ENCODE measurements around the gene RSPH1.

RSPH1 gene

GRCh38 chr21:42496120-42496838 is at the start of gene RSPH1:
Gene RSPH1 (minus strand): TSS chr21:42496224. CDS start chr21:42496186, 38 bp downstream.
- peak; percentile 99 for DNase-seq

DNA sequence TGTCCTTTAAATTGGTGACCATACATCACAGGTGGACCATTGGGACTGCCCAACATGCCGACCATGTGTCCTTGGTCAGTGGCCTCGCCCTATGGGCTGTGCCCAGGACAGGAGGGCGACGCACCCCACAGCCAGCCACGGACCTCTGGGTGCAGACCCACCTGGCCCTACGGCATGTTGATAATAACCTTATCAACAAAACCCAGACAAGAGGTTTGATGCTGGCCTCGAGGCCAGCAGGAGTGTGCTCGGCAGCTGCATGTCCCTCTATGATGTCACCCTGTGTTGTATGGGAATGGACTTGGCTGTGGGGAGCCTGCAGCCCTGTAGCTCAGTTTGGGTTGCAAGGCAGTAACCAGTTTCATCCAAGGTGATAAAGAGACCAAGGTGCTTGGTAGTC is 49.7 kb upstream of the RSPH1 start:
- no peak for DNase-seq

DNA sequence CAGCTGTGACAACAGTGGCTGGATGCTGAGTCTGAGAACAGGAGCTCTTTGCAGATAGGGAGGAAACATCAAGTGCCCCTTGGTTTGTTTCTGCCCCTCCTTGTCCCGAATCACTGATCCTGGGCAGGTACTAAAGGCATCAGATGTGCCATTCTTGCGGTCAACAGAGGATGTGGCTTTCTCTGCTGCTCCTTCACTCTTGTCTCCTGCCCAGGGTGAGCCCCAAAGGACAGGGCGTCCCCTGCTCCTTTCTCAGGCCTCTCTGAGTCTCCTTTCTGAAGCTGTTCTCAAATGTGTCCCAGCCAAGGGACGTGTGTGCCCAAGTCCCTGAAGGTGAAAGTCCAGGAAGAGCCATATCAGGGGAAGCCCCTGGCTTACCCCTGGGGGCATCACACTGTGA is 49.3 kb upstream of the RSPH1 start:
- DNase-seq: no peak

GRCh38 chr21:42544544-42544943 is 48.5 kb upstream of the RSPH1 start:
- DNase-seq: no peak

DNA sequence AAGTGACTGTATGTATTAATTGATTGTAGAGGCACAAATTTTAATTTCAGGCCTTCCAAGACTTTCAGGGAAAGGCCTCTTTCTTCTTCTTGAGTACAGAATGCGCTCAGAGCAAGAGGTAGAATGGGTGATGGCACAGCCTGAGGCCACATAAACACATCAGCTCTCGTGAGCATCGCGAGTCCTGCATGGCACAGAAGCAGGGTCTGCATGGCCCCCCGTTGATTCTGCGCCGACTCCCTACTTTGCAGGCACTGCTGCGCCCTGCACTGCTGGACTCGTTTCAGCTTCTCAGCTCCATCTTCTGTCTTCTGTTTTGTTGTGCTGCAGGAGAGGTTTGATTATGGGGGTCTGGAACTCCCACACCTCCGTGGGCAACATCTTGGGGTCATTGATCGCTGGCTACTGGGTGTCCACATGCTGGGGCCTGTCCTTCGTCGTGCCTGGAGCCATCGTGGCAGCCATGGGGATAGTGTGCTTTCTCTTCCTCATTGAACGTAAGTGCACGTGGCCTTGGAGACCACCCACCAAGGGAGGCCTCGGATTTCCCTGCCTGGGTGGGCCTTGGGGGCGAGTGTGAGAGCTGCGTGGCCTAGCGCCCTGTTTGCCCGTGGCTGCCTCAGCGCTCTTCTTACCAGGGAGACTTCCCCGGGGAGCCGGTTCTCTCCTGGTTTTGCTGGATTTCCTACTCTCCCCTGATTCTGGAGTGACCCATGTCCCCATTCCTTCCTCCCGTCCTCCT is 47.3 kb upstream of the RSPH1 start:
- DNase-seq: no peak

DNA sequence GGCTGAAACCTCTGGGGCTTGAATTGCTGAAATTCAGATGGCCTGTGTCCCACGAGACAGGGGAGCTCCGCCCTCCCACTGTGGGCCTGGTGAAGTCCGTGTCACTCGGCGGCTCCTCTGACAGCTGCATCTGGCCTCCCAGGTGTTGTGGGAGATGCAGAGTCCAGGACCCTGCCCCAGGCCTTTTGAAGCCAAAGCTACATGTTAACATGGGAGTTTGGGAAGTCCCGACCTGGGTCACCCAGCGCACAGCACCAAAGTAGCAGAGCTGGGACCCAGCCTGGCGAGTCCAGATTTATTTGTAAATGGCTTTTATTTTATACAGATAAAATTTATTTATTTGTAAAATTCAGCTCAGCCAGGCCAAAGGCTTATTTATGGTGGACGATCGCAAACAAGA is 46.6 kb upstream of the RSPH1 start:
- DNase-seq: no peak

DNA sequence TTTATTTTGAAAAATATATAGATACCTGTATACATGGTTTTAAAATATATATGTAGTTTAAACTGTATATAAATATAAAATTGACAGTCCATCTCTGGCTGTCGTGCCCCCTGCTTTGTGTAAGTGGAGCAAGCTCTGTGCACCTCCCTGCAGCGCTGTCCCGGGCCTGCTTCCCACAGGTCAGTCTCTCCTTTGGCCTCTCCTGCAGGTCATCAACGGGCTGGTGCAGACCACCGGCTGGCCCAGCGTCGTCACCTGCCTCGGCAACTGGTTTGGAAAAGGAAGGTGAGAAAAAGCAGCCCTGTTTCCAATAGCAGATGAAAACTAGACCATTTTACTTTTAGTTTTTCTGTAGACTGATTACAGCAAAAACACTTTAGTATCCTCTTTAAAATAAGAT is 46.2 kb upstream of the RSPH1 start:
- DNase-seq: no peak

DNA sequence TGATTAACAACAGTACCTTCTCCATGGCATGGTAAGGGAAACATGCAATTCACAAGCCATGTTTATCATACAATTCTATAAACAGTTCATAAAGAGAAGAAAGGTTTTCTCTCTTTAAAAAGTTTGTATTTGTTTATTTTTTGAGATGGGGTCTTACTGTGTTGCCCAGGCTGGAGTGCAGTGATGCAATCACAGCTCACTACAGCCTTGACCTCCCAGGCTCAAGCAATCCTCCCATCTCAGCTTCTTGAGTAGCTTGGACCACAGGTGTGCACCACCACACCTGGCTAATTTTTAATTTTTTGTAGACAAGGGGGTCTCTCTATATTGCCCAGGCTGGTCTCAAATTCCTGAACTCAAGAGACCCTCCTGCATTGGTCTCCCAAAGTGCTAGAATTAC is 45.6 kb upstream of the RSPH1 start:
- no peak for DNase-seq

DNA sequence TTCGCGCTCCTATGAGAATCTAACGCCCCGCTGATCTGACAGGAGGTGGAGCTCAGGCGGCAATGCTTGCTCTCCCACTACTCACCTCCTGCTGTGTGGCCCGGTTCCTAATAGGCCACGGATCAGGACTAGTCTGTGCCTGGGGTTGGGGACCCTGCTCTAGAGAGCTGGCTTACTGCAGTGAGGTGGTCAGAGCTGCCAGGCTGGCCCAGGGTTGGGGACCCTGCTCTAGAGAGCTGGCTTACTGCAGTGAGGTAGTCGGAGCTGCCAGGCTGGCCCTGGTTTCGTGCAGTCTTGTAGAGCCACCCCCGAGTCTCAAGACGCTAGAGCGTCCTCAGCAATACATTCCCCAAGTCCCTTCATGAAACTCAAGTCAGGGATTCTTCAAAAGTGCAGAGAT is 45.1 kb upstream of the RSPH1 start:
- no peak for DNase-seq

GRCh38 chr21:42540396-42540795 is 44.4 kb upstream of the RSPH1 start:
- no peak for DNase-seq

DNA sequence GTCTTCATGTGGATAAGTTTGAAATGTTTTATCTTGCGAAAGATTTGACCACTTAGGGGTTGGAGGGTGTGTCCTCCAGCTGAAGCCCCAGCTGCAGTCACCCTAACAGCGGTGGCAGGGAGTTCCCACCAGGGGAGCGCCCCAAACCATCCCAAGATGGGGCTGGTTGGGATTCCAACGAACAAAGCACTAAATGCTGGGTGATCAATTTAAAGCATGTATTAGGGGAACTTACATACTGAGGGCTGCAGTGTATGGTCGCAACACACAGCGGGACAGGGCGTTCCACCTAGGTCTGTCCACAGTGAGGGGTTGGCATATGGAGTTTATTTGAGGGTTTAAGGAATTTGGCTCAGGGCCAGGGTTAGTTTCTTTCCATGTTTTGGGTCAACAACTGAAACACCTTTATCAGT is 43.9 kb upstream of the RSPH1 start:
- DNase-seq: no peak

GRCh38 chr21:42539342-42539741 is 43.3 kb upstream of the RSPH1 start:
- DNase-seq: no peak

GRCh38 chr21:42538479-42539275 is 42.7 kb upstream of the RSPH1 start:
- no peak for DNase-seq

- no peak for DNase-seq
Observed at GRCh38 chr21:42537106-42537742, 41.2 kb upstream of the RSPH1 start.

GRCh38 chr21:42536601-42537000 is 40.6 kb upstream of the RSPH1 start:
- no peak for DNase-seq

GRCh38 chr21:42535602-42536171 is 39.7 kb upstream of the RSPH1 start:
- DNase-seq: no peak

DNA sequence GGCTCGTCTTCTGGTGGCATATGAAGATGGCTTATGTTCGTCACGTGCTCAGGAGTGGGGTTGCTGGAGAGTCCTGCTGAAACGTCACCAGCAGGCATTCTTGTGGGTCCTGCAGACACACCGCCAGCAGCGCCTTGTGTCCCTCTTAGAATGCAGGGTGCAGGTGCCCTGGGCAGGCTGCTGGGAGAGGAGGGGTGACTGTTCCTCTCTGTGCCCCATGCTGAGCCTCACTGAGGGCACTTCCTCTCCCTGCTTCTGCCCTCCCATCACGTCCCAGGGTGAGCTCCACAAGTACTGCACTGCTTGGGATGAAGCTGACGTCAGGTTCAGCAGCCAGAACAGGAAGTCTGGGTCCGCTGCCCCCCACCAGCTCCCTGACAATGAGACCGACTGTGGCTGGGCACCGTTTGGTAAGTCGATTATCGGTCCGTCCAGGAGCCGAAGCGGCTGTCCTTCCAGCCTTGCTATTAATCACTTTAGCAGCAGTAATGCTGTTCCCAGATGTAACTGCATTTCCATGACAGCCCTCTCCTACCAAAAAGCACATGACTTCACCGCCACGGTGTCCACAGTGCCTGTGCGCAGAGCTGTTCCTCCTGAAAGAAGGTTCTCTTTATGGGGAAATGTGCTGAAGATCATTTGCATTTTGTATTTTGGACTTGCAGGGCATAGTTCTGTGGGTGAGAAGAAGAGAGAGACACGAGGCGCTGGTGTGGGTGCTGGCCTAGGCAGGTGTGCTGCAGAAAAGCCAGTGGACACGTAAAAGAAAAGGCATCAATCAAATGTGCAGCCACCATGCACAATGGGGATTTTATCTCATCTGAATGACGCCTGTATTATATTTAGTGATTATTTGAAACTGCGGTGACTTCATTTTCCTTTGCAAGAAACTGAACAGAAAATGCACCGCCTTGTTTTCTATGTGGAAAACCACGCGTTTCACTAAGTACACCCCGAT is 38.7 kb upstream of the RSPH1 start:
- DNase-seq: no peak

DNA sequence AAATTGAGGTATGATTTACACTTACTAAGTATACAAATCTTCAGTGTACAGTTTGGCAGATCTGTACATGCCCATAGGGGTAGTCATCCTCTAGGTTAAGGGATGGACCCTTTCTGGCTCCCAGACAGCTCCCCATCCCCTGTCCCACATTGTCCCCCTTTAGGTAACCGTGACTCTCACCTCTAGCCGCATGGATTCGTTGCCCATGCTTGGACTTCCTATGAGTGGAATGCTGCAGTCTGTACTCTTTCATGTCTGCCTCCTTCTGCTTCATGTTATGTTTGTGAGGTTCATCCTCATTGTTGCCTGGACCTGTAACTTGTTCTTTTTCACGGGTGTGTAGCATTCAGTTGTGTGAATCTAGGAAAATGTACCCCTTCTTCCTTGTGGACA is 37.9 kb upstream of the RSPH1 start:
- no peak for DNase-seq

GRCh38 chr21:42533306-42533962 is 37.4 kb upstream of the RSPH1 start:
- DNase-seq: no peak

GRCh38 chr21:42532466-42533181 is 36.6 kb upstream of the RSPH1 start:
- DNase-seq: no peak
